Inferior parietal cortex (tissue), 1 donor: Measurements from ENCODE around the gene DIPK1A.

ENCODE experiments used
- DNase-seq: peaks from one replicate; pipeline ENCODE4 v3.0.0-alpha.2; 2016; ENCODE audit errors: extremely low spot score

Gene DIPK1A

GRCh38 chr1:92842082-92843045 is 118.9 kb downstream of the DIPK1A start:
- no peak for DNase-seq

- no peak for DNase-seq
Observed at GRCh38 chr1:92840600-92840999, 120.7 kb downstream of the DIPK1A start.

GRCh38 chr1:92839442-92839841 is 121.8 kb downstream of the DIPK1A start:
- no peak for DNase-seq

- DNase-seq, result no peak
Observed at GRCh38 chr1:92838519-92838918, 122.7 kb downstream of the DIPK1A start.

- DNase-seq, result no peak
Observed at GRCh38 chr1:92837062-92837461, 124.2 kb downstream of the DIPK1A start.

GRCh38 chr1:92834617-92835016 is 126.6 kb downstream of the DIPK1A start:
- DNase-seq, result no peak

- DNase-seq, result no peak
Observed at GRCh38 chr1:92833840-92834239, 127.4 kb downstream of the DIPK1A start.

- DNase-seq, result no peak
Observed at GRCh38 chr1:92832537-92833114, 128.6 kb downstream of the DIPK1A start.

GRCh38 chr1:92831762-92832536 is 129.3 kb downstream of the DIPK1A start, which contains the start of gene RPL5:
TSS of gene RPL5 (plus strand) at chr1:92832040. CDS start at chr1:92832115, 75 bp downstream.
- DNase-seq, result peak; percentile 100

GRCh38 chr1:92831368-92831761 is 129.9 kb downstream of the DIPK1A start:
- DNase-seq, result no peak

GRCh38 chr1:92826792-92827191 is 134.5 kb downstream of the DIPK1A start:
- DNase-seq, result no peak

- no peak for DNase-seq
Observed at GRCh38 chr1:92822879-92823278, 138.4 kb downstream of the DIPK1A start.

- no peak for DNase-seq
Observed at GRCh38 chr1:92820551-92820950, 140.7 kb downstream of the DIPK1A start.

- no peak for DNase-seq
Observed at GRCh38 chr1:92820024-92820423, 141.2 kb downstream of the DIPK1A start.

- no peak for DNase-seq
Observed at GRCh38 chr1:92817986-92818764, 143.1 kb downstream of the DIPK1A start.

- no peak for DNase-seq
Observed at GRCh38 chr1:92817137-92817697, 144.0 kb downstream of the DIPK1A start.

GRCh38 chr1:92816732-92817131 is 144.5 kb downstream of the DIPK1A start:
- no peak for DNase-seq

GRCh38 chr1:92808381-92808780 is 152.9 kb downstream of the DIPK1A start:
- DNase-seq, result no peak

- DNase-seq, result no peak
Observed at GRCh38 chr1:92805216-92805615, 156.0 kb downstream of the DIPK1A start.

GRCh38 chr1:92804721-92805201 is 156.5 kb downstream of the DIPK1A start:
- peak; percentile 80 for DNase-seq
